NCI-H1930 (cell line): ENCODE data around the gene DOCK6.
"Not testable (repeated sequence)": the region's sequence is repeated elsewhere in the genome, so short reads cannot be mapped to it uniquely, and the experiment has no call there.

Experiments used
- DNase-seq, 2 experiments: peaks; one replicate each; lab custom pipeline; 2025; lab: John Stamatoyannopoulos, UW

DOCK6 gene

GRCh38 chr19:11197291-11198174, 64.8 kb downstream of the DOCK6 start, which contains the start of gene KANK2:
TSS of gene KANK2 (minus strand) at chr19:11197545. CDS start at chr19:11194511, 3,034 bp downstream.
- DNase-seq: peak; percentile 58 to 73

GRCh38 chr19:11196406-11197287, 65.7 kb downstream of the DOCK6 start:
- DNase-seq: no peak

DNA sequence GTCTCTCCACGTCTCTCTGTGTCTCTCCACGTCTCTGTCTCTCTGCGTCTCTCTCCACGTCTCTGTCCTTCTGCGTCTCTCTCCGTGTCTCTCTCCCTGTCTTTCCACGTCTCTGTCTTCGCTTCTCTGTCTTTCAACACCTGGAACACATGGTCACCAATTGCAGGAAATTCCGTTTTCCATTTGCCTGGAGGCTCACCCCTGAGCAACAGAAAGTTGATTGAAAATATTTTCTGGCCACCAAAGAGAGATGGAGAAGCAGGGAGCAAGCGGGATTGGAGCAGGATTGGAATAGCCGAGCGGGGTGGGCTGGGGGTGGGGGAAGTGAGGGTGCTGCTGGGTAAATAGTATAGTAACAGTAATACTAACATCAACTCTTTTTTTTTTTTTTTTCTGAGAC, 66.6 kb downstream of the DOCK6 start:
- no peak for DNase-seq

- DNase-seq: no peak
Observed at GRCh38 chr19:11194656-11195558, 67.4 kb downstream of the DOCK6 start.

- DNase-seq: no peak
Observed at GRCh38 chr19:11194173-11194572, 68.2 kb downstream of the DOCK6 start.

DNA sequence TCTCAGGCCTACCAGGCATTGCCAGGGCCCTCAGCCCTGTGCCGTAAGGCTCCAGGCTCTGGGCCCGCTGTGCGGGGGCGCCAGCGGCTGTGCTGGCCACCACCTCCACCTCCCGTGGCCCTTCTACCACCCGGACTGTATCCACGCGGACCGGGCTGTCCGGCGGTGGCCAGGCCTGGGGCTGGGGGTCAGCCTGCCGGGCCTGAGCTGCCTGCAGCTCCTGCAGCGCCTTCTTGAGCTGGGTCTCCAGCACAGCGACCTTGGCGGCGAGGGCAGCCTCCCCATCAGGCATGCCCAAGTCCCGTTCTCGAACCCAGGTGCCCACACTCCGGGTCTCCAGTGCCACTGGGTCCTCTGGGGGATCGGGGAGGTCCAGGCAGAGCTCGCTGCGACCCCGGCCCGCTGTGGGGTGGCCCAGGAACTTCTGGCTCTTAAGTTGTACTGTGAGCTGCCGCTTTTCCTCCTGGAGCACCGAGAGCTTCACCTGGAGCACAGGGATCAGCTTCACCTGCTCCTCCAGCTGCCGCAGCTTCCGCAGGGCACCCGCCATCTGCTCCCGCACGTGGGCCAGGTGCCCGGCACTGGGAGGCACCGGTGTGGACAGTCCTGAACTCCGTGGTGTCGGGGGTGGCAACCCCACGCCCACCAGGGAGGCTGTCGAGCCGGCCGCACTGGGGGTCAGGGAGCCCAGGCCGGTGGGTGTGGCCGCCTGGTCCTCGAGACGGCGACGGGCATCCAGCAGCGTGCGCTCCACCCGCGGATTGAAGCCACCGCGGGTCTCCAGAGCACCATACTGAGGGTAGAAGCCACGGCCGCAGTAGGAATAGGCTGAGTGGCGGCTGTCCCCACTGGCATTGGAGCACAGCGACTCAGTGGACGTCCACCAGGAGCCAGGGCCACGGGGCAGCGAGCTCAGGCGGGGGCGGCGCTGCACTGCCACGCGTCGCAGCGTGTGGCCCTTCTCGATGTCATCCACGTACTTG, 69.1 kb downstream of the DOCK6 start:
- DNase-seq: no peak

DNA sequence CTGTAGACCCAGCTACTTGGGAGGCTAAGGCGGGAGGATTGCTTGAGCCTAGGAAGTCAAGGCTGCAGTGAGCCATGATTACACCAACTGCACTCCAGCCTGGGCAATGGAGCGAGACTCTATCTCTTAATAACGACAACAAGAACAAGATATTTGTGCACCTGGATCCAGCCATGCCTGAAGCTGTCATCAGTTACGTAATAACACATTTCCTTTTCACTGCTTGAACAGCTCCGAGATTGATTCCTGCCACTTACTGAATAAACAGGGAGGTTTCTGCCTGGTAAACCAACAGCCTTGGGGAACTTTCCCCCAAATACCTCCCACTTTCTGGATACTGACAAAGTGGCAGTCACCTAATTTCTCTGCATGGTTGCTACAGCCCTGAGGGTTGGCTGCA, 70.4 kb downstream of the DOCK6 start:
- no peak for DNase-seq

DNA sequence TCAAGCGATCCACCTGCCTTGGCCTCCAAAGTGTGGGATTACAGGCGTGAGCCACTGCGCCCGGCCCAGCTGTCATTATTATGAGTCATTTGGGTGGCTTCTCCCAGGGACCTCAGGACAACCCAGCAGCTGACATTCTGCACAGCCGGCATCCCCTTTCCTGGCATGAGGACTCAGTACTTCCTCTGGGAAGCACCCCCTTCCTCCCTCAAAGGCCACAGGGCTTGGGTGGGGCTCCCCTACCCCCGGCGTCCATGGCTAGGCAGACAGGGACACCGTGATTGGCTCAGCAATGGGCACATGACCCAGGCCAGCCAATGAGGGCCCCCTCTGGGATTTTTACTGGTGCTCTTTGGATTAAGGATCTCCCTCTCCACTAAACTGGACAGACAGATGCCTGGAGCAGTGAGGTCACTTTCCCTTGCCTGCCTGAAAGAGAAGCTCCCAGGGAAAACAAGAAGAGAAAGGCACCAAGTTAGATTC, 71.0 kb downstream of the DOCK6 start:
- no peak for DNase-seq

GRCh38 chr19:11190501-11190900, 71.8 kb downstream of the DOCK6 start:
- no peak for DNase-seq

DNA sequence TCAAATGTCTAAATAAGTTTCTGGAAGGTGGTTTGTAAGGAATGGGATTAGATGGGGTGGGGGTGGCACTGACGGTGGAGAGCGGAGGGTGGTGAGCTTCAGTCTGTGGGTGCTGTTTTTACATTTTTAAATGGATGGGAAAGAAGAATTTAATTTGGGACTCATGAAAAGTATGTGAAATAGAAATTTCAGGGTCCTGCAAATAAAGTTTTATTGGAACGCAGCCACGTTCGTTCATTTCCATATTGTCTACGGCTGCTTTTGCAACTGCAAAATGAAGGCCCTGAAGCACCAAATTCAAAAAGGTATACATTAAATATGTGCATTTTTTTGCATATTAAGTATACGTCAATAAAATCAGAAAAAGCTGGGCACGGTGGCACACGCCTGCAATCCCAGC, 74.9 kb downstream of the DOCK6 start:
- no peak for DNase-seq

GRCh38 chr19:11182994-11183393, 79.3 kb downstream of the DOCK6 start:
- no peak for DNase-seq

GRCh38 chr19:11181488-11181887, 80.8 kb downstream of the DOCK6 start:
- no peak for DNase-seq

DNA sequence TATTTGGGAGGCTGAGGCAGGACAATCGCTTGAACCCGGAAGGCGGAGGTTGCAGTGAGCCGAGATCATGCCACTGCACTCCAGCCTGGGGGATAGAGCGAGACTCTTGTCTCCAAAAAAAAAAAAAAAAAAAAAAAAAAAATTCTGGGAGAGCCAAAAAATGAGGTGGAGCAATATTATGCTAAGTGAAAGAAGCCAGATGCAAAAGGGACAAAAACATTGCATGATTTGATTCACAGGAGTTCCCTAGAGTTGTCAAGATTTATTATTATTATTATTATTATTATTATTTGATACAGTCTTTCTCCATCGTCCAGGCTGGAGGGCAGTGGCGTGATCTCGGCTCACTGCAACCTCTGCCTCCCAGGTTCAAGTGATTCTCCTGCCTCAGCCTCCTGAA, 81.3 kb downstream of the DOCK6 start:
- DNase-seq: not testable (repeated sequence)

- no peak for DNase-seq
Observed at GRCh38 chr19:11180346-11180745, 82.0 kb downstream of the DOCK6 start.

- DNase-seq: no peak
Observed at GRCh38 chr19:11179716-11180297, 82.5 kb downstream of the DOCK6 start.

- DNase-seq: not testable (repeated sequence)
Observed at GRCh38 chr19:11179145-11179465, 83.2 kb downstream of the DOCK6 start.

- no peak for DNase-seq
Observed at GRCh38 chr19:11177592-11177991, 84.7 kb downstream of the DOCK6 start.

GRCh38 chr19:11176466-11177193, 85.7 kb downstream of the DOCK6 start:
- DNase-seq: no peak

- no peak for DNase-seq
Observed at GRCh38 chr19:11175920-11176319, 86.4 kb downstream of the DOCK6 start.
